ENCODE measurements around the gene FRYL.
"Not testable (repeated sequence)": the region's sequence is repeated elsewhere in the genome, so short reads cannot be mapped to it uniquely, and the experiment has no call there.

Gene FRYL

GRCh38 chr4:48491514-48492176, 288.4 kb downstream of the FRYL start:
- no peak for DNase-seq (ENCODE audit: low read depth in 2 of 2, low spot score in 1 of 2)

DNA sequence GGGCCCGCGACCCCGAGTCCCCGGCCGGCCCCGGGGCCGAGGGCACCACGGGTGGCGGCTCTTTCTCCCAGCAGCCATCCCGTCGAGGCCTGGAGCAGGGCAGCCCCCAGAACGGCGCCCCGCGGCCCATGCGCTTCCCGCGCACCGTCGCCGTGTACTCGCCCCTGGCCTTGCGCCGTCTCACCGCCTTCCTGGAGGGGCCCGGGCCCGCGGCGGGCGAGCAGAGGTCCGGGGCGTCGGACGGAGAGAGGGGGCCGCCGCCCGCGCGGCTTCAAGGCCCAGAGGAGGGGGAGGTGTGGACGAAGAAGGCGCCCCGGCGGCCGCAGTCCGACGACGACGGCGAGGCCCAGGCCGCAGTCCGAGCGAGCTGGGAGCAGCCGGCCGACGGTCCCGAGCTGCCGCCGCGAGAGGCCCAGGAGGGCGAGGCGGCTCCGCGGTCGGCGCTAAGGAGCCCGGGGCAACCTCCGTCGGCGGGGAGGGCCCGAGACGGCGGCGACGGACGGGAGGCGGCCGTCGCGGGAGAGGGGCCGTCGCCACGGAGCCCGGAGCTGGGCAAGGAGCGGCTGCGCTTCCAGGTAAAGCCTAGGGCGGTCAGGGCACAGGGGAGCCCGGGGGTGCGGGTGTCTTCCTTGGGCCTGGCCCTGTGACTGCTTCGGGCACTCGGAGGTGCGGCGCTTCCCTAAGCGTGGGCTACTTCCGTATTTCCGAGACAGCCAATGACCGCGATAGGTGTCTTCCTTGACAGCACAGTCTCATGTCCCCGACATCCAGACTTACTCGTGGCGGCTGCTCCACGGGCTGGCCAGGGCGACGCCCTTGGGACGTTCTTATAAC, 289.2 kb downstream of the FRYL start:
- DNase-seq (ENCODE audit: low read depth in 2 of 2, low spot score in 1 of 2), result no peak

DNA sequence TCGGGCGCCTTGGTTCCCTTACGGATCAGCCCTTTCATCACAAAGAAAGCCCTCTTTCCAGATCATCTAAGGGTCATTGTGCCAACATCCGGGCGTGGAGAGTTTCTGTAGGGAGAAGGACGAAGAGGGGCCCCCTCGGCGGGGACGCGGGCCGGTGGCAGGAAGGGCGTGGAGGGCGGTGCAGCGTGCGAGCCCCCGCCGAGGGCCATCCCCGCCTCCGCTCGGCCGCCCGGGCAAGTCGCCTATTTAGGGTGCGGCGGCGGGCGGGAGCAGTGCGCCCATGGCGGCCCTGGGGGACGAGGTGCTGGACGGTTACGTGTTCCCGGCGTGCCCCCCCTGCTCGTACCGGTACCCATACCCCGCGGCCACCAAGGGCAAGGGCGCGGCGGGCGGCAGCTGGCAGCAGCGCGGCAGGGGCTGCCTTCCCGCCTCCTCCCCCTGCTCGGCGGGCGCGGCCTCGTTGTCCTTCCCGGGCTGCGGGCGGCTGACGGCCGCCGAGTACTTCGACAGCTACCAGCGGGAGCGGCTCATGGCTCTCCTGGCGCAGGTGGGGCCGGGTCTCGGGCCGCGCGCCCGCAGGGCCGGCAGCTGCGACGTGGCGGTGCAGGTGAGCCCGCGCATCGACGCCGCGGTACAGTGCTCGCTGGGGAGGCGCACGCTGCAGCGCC, 289.9 kb downstream of the FRYL start, which contains the start of gene ZAR1:
Gene ZAR1 (plus strand): TSS at position 241 of the 668 bp plus-strand sequence. CDS start 40 bp downstream, at position 281.
- no peak for DNase-seq (ENCODE audit: low read depth in 2 of 2, low spot score in 1 of 2)

DNA sequence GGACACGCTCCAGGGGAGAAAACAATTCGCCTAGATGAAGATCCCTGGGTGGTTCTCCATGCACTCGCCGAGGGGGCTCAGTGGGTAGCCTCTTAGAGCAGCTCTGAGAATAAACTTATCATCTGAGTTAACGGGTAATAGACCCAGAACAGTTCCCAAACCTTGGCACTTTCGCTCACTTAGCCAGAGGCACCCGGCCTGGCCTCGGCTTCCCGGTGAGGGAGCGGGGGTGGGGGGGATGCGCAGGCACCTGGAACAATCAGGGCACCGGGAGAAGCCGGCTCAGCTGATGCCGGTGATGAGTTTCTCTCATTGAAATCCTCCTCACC, 290.4 kb downstream of the FRYL start:
- DNase-seq (ENCODE audit: low read depth in 2 of 2, low spot score in 1 of 2), result no peak

- no peak for DNase-seq (ENCODE audit: low read depth in 2 of 2, low spot score in 1 of 2)
Measured at GRCh38 chr4:48484494-48485168, 295.4 kb downstream of the FRYL start.

DNA sequence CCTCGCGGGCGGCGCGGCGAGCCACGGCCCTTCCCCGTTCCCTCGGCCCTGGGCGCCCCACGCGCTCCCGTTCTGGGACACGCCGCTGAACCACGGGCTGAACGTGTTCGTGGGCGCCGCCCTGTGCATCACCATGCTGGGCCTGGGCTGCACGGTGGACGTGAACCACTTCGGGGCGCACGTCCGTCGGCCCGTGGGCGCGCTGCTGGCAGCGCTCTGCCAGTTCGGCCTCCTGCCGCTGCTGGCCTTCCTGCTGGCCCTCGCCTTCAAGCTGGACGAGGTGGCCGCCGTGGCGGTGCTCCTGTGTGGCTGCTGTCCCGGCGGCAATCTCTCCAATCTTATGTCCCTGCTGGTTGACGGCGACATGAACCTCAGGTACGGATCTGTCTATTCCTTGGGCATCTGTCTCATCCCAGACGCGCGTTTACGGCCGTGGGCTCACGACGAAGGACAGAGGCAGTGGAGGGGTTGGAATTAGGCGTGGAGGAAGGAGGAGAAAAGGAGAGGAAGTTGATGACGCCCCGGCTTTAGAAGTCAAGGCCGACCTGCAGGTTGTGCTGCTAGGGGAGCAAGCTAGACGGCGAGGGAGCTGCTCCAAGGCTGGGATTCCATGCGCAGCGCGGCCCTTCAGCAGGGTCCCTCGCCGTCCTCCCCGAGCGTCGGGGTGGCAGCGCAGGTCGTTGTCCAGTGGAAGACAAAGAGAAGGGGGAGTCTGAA, 296.1 kb downstream of the FRYL start:
- no peak for DNase-seq (ENCODE audit: low read depth in 2 of 2, low spot score in 1 of 2)

GRCh38 chr4:48483006-48483776, 296.9 kb downstream of the FRYL start, which contains the start of gene SLC10A4:
Gene SLC10A4, plus strand, starts transcription at chr4:48483343. Its CDS starts 219 bp downstream, at chr4:48483562.
- no peak for DNase-seq (ENCODE audit: low read depth in 2 of 2, low spot score in 1 of 2)

DNA sequence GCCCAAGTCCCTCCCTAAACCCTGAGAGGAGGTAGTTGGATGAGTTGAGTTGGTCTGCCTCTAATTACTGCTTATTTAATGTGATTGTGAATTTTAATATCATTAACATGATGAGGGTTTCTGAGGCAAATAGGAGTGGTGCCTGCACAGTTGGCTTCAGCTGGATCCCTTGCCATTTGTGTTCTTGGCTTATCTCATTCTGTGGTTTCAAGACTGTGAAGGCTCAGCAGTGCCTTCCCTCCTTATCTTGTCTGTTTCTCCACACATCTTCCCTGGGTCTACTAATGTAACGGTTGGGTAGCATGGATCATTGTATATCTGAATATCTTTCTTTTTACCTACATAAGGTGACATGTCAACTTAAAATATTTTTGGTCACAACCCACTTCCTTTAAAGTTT, 298.5 kb downstream of the FRYL start:
- no peak for DNase-seq (ENCODE audit: low read depth in 2 of 2, low spot score in 1 of 2)

DNA sequence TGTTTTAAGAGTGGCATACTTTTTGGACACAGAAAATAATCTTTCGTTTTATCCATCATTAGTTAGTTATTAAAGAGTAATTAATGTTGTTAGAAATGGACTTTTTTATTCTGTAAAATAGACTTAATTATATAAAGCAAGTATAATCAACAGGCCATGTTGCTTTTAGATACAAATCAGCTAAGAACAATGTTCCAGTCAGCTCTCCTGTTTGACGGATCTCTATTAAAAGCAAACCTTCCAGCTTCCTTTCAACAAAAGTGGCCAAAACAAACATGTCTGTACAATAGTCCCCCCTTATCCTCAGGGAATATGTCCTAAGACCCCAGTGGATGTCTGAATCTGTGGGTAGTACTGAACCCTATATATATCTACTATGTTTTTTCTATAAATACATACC, 301.8 kb downstream of the FRYL start:
- DNase-seq (ENCODE audit: low read depth in 2 of 2, low spot score in 1 of 2), result no peak

- DNase-seq (ENCODE audit: low read depth in 2 of 2, low spot score in 1 of 2), result no peak
Measured at GRCh38 chr4:48475770-48476169, 304.3 kb downstream of the FRYL start.

- no peak for DNase-seq (ENCODE audit: low read depth in 2 of 2, low spot score in 1 of 2)
Measured at GRCh38 chr4:48472794-48473193, 307.3 kb downstream of the FRYL start.

- DNase-seq (ENCODE audit: low read depth in 2 of 2, low spot score in 1 of 2), result no peak
Measured at GRCh38 chr4:48470570-48470969, 309.5 kb downstream of the FRYL start.

DNA sequence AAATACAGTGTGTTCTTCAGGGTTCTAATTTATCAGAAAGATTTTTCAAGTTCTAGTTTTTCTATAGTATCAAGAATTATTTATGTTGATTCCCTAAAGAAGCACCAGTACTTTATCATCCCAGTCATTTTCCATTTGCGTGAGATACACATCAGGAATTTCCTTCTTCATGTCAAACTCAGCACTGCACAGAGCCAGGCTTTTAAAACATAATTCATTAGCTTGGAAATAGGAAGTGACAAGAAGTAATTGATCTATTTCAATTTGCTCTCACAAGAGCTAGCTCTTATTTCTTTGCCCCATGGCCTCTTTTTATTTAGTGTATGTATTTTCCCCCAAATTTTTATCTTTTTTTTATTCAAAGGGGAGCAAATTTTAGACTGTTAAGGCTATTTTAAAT, 309.9 kb downstream of the FRYL start:
- DNase-seq (ENCODE audit: low read depth in 2 of 2, low spot score in 1 of 2), result no peak

- DNase-seq (ENCODE audit: low read depth in 2 of 2, low spot score in 1 of 2), result no peak
Measured at GRCh38 chr4:48467891-48468290, 312.2 kb downstream of the FRYL start.

- no peak for DNase-seq (ENCODE audit: low read depth in 2 of 2, low spot score in 1 of 2)
Measured at GRCh38 chr4:48467442-48467841, 312.6 kb downstream of the FRYL start.

DNA sequence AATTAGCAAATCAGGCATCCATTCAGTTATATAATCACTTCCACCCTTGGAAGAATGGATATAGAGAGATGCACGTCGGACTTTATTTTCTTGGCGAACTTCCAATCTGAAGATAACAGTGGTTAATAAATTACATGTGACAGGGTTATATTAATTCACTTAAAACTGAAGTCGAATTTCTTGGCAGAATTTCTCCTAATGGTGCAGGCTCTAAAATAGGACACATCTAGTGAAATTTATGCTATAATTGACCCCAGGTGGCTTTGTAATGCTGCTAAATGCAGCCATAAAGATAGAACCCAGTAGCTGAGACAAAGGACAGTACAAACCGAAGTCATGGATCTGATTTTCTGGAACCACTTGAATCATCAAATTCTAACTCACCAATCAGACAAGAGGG, 317.7 kb downstream of the FRYL start:
- no peak for DNase-seq (ENCODE audit: low read depth in 2 of 2, low spot score in 1 of 2)

DNA sequence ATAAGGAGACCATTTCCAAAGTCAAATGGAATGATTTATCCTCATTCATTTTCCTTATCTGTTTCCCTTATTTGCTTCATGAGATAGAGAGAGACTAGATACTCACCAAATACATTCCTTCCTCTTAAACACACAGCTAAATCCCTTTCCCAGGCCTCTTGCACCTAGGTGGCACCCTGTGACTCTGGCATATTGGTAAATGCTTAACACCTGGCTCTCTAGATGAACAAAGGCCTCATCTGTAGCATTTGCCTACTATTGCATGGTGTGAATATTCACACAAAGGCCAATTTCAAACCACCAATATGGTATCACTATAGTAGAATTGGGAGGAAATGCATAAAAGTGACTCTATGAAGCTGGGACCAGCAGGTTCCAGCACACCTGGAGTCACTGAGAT, 319.1 kb downstream of the FRYL start:
- DNase-seq (ENCODE audit: low read depth in 2 of 2, low spot score in 1 of 2), result no peak

DNA sequence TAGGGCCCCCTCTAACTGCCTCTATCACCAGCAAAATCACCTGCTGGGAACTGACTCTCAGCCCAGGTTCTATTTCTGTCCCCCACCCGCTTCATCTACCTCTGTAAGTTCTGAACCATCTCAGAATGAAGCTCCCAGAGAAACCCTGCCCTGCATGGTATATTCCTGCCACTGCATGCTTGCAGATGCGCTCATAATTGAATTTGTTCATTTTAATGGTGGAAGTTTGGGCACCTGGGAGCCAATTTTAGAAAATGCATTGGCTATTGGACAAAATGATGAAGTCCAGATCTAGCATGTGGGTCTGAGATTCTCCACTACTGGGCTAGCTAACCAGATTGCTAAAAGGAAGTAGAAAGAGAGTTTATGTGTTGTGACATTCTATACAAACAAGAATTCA, 325.5 kb downstream of the FRYL start:
- DNase-seq (ENCODE audit: low read depth in 2 of 2, low spot score in 1 of 2), result no peak

DNA sequence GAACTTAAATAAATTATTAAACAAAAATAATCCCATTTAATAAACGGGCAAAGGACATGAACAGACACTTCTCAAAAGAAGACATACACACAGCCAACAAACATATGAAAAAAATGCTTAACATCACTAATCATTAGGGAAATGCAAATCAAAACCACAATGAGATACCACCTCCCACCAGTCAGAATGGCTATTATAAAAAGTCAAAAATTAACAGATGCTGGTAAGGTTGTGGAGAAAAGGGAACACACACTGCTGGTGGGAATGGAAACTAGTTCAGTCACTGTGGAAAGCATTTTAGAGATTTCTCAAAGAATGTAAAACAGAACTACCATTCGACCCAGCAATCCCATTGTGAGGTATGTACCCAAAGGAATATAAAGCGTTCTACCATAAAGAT, 328.4 kb downstream of the FRYL start:
- not testable (repeated sequence) for DNase-seq (ENCODE audit: low read depth in 2 of 2, low spot score in 1 of 2)

GRCh38 chr4:48450740-48451139, 329.3 kb downstream of the FRYL start:
- no peak for DNase-seq (ENCODE audit: low read depth in 2 of 2, low spot score in 1 of 2)
